HG03439 (cell line): Measurements from ENCODE around the gene EQTN.

Experiments used
- ATAC-seq: cut with Tn5 transposase; IDR thresholded peaks from one replicate; pipeline ENCODE4 v1.9.1; 2021; ENCODE audit warnings: mild to moderate bottlenecking, moderate library complexity; ENCODE audit not compliant: unreplicated experiment

Gene EQTN

DNA sequence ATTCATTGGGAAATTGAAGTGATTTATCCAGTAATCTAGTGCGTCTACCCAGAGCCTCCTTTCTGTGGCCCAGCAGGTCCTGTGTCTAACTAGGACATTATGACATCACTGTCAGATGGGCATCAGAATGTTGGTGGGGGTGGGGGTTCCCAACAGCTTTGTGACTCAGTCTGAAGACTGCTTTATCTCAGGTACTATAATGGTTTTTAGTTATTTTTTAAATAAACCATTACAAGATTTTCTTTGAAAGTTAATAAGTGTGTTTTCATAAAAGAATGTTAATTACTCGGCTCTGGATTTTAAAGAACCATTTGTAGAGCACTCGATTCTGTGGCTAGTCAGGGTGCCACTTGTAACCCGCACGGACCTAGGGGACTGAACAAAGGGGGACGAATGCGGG is at the start of gene EQTN:
EQTN (minus strand) TSS at position 101 of the 400 bp plus-strand sequence; CDS start at position 6, 95 bp downstream.
- ATAC-seq = no peak

DNA sequence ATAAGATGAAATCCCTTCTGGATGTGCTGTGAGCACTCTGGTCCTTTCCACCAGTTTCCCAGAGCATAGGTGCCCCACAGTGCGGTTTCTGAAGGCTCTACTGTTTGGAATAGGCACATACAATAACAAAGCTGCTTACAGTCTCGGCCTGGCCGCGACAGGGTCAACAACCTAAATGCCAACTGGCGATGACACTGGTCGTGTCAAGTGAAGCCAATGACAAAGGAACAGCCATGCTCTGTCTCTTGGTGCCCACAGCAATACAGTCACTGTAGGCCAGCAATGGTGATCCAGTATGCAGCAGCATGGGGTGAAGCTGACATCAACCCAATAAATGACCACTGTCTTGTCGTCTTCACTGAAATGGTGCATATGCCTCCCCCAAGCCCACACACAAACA is 47.8 kb upstream of the EQTN start:
- no peak for ATAC-seq

DNA sequence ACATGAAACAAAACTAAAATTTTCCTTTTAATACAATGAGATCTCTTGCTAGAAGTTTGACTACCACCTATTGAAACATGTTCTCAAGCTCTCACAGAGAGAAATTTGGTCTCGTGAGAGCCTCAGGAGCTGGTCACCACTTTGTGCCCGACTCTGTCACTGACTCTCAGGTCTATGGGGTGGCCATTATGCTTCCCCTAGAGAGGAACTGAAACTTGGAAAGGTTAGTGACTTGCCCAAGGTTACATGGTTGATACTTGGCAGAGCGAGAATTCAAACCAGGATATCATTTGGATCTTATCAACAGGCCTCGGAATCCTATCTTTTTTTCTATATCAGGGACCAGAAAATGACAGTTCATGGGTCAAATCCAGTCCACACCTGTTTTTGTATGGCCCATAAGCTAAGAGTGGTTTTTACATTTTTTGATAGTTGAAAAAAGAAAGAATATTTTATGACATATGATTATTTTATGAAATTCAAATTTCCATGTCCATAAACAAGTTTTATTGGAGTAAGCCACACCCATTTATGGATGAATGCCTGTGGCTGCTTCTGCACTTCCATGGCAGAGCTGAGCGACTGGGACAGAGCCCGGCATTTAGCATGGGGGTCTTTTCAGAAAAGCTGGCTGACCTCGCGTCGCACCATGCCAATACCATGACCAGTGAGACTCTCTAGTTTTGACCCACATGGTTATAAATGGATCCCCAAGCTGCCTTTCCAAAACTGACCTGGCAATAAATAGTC is 44.8 kb upstream of the EQTN start:
- no peak for ATAC-seq

DNA sequence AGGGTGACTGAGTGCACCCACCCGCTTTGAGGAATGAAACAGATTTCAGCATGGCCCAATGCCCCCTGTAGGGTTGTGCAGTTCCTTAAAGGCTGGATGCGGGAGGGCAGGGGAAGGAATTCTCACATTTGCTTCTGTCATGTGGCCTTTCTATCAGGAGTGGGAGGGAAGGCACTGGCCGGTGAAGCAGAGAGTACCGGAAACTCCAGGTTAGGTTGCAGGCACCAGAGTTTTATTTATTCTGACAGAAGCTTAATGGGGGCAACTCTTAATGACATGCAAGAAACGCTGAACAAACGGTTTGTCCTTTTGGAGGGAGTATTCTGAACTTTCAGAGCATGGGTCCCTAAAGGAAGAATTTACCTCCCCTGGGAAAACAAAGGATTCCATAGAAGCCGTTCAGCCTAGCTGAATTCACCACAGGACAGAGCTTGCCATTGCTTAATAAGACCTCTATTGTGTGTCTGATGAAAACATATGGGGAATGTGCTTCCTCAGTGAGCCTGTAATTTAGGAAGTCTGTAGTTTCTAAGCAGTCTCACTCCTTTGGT is 44.1 kb upstream of the EQTN start:
- ATAC-seq = no peak

DNA sequence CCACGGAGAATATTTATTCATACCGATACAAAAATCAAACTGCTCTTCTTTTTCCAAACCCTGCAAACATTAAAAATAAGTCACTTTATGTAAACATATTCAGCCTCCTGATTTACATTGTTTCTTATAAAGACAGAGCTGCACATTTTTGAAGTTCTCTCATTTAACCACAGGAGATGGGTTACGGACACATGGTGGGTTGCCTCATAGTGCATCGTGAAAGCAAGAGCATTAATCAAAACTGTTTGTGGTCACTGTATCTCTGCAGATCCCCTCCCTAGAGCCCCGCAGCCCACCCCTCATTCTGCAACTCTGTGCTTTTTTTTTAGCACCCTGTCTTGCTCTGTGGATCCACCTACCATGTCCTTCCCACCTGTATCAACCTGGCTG is 43.3 kb upstream of the EQTN start:
- ATAC-seq = no peak

DNA sequence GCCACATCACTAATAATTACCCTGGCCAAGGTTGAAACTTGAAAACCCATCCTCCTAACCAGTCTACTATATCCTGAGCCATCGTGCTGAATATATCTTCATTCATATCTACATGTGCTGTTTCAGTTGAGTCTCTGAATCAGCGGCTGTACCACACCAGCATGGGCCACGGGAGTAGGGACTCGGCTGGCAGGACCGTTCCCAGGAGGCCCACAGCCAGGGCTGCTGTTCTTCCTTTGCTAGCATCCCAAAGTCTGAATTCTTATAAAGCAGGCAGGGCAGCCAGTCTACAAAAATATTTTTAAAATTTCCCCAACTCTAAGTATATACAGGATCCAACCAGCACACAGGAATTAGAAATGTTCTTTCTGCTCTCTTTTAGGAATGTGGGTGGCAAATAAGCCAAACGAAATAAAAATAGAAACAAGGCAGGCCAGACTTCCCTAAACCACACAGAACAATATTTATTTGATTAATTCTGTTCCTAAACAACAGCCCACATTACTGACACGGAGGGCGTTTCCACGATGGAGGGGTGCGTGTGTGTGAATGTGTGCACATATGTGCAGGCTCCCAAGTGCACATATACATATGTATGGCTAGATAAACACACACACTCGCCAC is 42.8 kb upstream of the EQTN start:
- ATAC-seq = no peak

DNA sequence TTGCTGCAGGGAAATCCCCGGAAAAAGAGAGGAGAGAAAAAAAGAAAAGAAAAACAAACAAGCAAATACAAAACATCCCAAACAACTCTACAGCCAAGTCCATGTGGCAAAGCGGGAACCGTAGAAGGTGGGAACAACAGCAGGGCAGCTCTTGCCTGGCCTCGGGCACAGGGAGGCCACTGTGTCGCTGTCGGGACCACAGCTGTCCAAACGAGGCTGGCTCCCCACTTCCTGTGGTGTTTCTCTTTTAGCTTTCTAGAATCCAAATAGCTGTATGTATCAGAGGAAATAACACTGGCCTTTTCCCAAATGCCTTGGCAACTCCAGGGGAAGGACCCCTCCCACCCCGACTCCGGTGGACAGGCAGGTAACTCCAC is 41.6 kb upstream of the EQTN start:
- no peak for ATAC-seq

DNA sequence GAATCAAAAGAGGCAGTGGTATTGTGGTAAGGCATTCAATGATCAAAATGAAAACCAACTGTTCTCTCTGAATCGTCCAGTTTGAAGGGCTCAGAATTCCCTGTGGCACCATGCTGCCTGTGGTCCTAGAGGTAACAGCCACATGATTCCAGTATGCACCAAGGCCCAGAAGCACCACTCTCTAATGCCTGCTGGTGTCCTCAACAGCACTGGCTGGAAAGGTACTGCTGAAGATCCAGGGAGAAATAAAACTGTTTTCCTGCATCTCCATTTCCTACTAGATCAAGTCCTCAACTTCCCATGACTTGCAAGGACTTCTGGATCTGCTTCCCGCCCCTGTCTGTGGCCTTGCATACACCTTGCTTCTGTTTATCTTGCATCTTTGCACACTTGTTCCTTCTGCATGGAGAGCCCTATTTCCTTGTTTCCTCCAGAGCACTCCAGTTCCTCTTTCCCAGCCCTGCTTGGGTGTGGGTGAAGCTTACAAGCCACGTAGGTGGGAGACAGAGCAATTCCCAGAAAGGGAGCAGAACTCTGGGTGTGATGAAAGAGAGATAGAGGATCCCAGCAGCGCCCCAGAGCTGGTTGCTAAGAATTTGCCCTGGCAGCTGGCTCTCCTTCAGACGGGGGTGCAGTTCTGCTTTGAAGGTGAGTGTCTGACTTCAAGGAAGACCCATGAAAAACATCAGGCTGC is 41.0 kb upstream of the EQTN start:
- ATAC-seq = no peak

DNA sequence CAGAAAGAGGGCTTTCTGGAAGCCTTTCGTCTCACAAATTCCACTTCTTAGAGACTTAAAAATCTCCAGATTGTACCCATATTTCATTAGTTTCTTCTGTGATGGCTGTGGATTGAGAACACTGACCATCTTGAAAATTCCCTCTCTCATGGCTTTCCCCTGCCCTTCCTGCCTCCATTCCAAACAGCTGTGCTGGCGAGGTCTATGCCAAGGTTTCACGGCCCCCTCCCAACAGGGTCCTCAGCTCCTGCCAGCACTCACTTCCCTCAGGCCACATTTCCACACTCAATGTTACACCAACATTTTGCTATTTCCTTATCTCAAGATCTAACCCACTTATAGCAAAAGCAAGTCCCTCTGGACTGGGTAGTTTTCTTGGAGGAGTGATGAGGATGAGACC is 40.3 kb upstream of the EQTN start:
- no peak for ATAC-seq

DNA sequence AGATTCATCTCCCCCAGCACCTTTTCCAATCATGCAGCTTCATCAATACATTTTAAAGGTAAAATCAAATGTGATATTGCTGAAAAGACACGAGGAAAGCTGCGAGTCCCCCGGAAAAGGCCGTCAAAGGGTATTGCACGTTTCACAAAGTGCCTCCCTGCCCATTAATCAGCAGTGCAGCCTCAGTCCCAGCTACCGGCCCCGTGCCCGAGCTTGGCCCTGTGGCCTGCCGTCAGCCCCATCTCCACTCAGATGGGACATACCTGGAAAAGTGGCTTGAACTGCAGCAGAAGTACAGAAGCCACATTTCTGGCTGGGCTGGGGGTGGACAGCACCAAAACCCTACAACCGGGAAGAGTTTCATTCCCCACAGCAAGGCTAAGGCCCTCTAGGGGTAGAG is 39.9 kb upstream of the EQTN start:
- no peak for ATAC-seq

DNA sequence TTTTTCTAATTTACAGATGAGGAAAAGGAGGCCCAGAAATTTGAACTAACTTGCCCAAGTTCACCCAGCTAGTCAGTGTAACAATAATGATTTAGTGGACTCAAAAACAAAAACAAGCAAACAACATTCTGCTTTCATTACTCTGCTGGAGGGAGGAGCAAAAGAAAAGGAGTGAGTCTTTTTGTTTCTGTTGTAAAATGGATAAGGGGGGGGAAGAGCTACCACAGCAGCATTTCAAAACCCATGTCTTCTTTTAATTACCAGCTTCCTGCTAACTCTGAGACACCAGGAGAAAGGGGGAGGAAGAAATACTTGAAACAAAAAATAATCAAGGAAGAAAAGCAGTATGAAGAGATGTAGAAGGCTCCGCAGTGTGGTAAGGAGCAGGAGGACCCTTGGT is 39.2 kb upstream of the EQTN start:
- no peak for ATAC-seq

DNA sequence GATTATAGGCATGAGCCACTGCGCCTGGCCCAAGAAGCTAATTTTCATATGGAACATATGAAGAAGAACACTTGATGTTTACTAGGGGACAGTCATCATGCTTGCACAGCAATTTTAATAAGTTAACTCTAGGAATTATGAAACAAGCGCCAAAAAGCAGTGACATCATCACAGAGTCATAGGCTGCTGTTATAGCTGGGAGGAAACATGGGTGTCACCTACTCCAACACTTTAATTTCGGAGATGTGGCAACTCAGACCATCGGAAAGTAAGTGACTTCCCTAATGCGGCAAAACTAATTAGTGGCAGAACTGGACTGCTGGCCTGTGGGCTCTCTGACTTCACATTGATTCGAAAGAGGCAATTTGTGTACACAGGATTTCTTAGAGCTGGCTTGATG is 38.1 kb upstream of the EQTN start:
- no peak for ATAC-seq

DNA sequence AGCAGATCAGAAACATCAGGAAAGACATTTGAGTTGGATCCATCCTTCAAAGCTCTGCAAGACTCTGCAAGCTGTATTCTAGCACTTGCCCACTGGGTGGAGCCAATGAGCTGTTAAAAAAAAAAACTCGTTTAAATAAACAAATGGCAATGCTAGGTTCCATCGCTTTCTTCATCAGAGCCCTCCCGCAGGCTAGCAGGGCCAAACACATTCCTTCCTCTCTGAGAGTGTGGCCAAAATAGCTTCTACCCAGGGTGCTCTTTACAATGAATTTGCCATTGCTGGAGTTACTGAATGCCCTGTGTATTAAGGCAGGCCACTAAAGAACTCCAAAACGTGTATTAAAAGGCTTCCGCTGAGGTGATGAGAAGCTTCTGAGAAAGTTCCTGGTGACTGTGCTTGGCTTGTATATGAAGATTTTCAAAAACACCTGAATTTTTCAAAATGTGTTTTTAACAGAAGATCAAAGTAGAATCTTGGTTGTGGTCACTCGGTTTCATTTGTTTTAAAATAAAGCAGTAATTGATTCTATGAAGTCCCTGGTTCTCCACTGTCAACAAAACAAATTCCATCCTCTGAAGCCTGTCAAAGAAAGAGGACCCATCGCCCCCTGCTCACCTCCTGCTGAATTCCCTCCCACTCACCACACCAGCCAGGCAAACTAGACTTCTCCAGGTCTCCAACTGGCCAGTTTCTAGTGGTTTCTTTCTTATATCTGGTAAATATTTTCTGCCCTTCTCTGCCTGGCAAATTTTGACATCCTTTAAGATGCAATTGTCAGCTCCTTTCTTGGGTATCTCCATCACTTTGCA is 36.5 kb upstream of the EQTN start:
- peak; percentile 84 for ATAC-seq

DNA sequence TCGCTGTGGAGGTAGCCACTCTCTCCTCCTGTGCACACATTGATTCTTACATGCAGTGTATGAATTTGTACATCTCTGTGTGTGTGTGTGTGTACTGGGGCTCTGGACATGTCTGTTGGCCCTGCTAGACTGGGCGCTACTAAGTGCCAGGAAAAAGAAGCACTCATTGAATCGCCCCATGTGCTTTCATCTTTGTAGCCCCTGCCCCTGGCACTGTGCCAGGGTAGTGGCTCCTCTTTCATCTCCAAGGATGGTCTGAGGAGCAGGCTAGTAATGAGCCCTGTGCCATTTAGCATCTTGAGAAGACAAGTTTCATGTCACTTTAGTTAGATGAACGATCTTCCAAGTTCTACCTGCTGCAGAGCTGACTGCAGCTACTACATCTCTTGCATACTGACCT is 34.4 kb upstream of the EQTN start:
- ATAC-seq = no peak

DNA sequence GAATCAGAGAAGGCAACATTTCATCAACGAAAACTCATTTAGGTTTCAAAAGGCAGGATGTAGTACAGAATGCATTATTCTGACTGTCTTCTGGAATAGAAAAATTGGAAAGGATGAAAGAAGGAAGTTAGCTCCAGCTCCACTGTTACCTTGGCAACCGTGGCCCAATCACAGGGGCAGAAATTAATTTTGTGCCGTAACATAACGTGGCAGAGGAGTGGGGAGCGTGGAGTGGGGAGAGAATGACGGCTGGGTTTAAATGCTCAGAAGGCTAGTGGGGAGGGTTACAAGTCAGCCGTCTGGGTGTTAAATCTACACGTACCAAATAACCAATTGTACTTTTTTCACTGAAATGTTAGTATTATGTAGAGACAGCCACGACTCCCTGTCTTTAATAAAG is 32.3 kb upstream of the EQTN start:
- no peak for ATAC-seq

DNA sequence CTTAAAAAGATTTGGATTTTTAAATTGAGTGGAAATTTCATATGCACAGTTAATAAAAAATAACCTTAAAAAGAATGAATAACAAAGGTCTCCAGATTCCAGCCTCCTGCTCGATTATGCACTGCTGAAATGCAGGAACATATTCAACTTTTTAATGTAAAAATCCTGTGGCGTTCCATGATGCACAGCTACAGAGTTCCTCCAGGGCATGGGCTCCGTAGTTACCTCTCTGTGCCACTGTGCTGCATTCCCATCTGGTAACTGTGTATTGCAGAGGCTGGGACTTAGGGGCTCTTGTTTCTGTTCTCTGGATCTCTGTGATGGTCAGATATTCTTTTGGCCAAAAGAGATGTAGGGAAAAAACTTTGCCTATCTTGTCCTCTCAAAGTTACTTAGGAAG is 31.5 kb upstream of the EQTN start:
- ATAC-seq = no peak

DNA sequence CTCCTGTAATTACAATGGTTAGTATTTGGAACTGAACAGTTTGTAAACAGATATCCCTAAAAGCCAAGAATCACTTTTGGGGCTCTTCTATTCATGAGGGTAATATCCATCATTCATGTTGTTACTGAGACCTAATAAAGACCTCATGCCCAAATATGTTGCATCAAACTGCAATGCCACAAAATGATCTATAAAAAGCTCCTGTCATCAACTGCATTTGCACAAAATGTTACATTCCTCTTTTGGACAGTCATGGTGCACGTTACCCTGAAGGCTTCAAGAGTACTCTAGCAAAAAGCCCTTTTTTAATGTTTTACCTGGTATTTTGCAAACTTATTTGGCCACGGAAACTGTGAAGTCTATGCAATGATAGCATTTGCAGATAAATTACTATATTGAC is 14.2 kb upstream of the EQTN start:
- no peak for ATAC-seq

DNA sequence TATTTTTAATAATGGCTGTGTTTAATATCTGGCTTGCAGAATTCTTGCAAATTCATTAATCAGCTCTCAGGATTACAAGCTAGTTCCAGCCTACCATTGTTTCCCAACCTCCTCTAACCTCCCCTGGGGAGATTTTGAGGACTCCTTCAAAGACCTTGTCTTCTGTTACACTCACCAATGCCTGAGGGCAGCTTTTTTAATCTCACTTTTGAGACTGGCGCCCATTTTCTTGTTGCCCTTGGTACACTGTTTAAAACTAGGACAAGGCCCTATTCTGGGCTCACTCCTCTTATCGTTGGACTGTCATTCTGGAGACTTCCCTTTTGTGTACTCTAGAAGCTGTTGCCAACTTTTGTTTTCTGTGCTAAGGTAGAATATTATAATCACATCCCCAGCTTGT is 13.6 kb upstream of the EQTN start:
- no peak for ATAC-seq

DNA sequence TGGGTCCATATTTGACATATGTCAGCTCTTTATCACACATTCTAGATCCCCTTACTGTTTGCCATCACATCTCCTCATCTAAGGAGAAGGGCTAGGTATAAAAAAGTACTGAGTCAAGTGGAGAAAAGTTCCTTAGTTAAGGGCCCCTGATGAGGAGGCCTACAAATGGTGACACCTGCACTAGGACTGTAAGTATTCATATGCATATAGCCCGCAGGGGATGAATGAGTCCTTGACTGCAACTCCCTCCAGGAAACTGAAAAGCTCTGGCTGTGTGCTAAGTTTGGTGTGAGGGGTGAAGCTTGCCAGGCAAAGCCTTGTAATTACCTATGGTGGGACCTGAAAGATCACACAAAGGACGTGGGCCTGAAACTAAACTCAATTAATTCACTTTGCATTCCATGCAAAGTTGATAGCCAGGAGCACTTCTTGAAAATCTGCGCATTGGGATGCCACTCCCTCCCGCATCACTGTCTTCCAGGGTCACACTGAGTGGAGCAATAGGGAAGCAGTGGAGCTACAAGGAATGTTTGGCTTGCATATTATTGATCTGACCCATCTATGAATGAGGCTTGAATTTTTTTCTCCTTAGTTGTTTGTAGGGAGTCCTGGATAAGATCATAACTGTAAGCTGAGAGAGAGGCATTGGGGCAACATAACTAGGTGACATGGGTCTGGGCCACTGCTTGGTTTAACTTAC is 11.9 kb upstream of the EQTN start:
- ATAC-seq = no peak

DNA sequence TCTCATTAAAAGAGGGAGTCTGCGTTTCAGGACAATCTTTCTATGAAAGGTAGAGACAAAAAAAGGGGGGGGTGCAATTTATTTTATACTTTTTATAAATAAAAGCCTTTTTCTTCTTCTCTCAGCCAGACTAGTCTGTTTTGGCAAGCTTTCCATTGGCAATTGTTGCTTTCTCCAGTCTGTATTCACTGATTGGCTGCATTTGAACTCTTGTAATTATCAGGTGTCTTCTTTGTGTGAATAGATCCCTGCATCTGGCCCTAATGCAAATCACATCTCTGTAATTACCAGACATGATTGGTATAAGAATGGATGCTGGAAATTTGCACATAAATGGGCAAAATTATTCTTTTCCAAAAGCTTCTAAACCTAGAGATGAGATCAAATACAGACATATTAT is 7.6 kb upstream of the EQTN start:
- no peak for ATAC-seq

DNA sequence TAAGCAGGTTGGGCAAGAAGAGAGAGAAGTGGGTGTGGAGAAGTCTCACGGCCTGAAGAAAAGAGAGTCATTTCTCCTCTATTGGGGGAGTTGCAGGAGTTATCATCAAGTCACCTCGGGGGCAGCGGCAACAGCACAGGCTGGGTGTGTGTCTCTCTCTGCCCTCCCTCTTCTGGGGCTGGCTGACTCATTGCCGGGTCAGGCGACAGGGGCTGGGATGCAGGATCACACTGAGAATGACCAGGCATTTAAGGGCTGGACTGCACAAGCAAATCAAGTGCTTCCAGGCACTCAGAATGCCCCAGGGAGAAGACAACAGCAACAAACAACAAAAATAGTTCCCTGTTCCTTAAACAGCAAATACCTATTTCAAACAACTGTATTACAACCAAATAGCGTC is 6.3 kb upstream of the EQTN start:
- ATAC-seq = no peak
